GM18507 (cell line): ENCODE data around the gene ASAP2.

ENCODE experiments used
- DNase-seq: peaks from one replicate; pipeline ENCODE4 v3.0.0; 2011; ENCODE audit warnings: low read depth; ENCODE audit not compliant: insufficient read length; ENCODE audit errors: extremely low spot score
- FAIRE-seq: peaks from 2 replicates; lab custom pipeline; 2011; peaks lifted over from hg19 to GRCh38; lab: Jason Lieb, UNC

Gene ASAP2

GRCh38 chr2:9228088-9228751 is 21.6 kb downstream of the ASAP2 start:
- no peak for DNase-seq
- no peak for FAIRE-seq

- FAIRE-seq (no peak), DNase-seq (no peak)
Measured at GRCh38 chr2:9228781-9229469, 22.3 kb downstream of the ASAP2 start.

GRCh38 chr2:9229470-9229820 is 22.8 kb downstream of the ASAP2 start:
- DNase-seq (no peak), FAIRE-seq (no peak)

- no peak for FAIRE-seq
Measured at GRCh38 chr2:9230051-9230802, 23.6 kb downstream of the ASAP2 start.

GRCh38 chr2:9230881-9231280 is 24.3 kb downstream of the ASAP2 start:
- FAIRE-seq, result no peak
- DNase-seq, result no peak

More at GRCh38 chr2:9230051-9230802, 23.6 kb downstream of the ASAP2 start:
- DNase-seq, result no peak

- FAIRE-seq (no peak), DNase-seq (no peak)
Measured at GRCh38 chr2:9231291-9232165, 24.9 kb downstream of the ASAP2 start.

GRCh38 chr2:9232166-9232479 is 25.5 kb downstream of the ASAP2 start:
- DNase-seq (no peak), FAIRE-seq (no peak)

GRCh38 chr2:9232886-9233285 is 26.3 kb downstream of the ASAP2 start:
- FAIRE-seq (no peak), DNase-seq (no peak)

- no peak for FAIRE-seq
- DNase-seq, result no peak
Measured at GRCh38 chr2:9234680-9235146, 28.1 kb downstream of the ASAP2 start.

- DNase-seq, result no peak
Measured at GRCh38 chr2:9235147-9236044, 28.8 kb downstream of the ASAP2 start.

GRCh38 chr2:9236045-9236344 is 29.4 kb downstream of the ASAP2 start:
- no peak for FAIRE-seq
- DNase-seq, result no peak

More at GRCh38 chr2:9235147-9236044, 28.8 kb downstream of the ASAP2 start:
- no peak for FAIRE-seq

- no peak for FAIRE-seq
- no peak for DNase-seq
Measured at GRCh38 chr2:9236867-9237266, 30.3 kb downstream of the ASAP2 start.

- DNase-seq (no peak), FAIRE-seq (no peak)
Measured at GRCh38 chr2:9237831-9238230, 31.2 kb downstream of the ASAP2 start.

GRCh38 chr2:9238591-9239326 is 32.1 kb downstream of the ASAP2 start:
- no peak for DNase-seq
- FAIRE-seq, result no peak

GRCh38 chr2:9239616-9240015 is 33.0 kb downstream of the ASAP2 start:
- DNase-seq (no peak), FAIRE-seq (no peak)

GRCh38 chr2:9240745-9241144 is 34.1 kb downstream of the ASAP2 start:
- DNase-seq (no peak), FAIRE-seq (no peak)

- FAIRE-seq (no peak), DNase-seq (no peak)
Measured at GRCh38 chr2:9241233-9241632, 34.6 kb downstream of the ASAP2 start.

- no peak for DNase-seq
- no peak for FAIRE-seq
Measured at GRCh38 chr2:9243357-9243756, 36.7 kb downstream of the ASAP2 start.
